Body of pancreas (tissue), 4 donors: ENCODE results near the gene SPSB1. TPM values are rescaled to one million over a fixed set of nuclear protein-coding genes. Genes with fewer than 3 reads are reported as not detected.

ENCODE experiments used
- ATAC-seq: fragments of 150-250 bp; one replicate; pipeline ENCODE4 v1.9.1; 2016
- DNase-seq, 4 donors: peaks; one replicate each; pipeline ENCODE4 v3.0.0-alpha.2; 2019
- H3K27ac ChIP-seq, 4 donors: fragments of 200-600 bp; sonication (generic); 1 replicate in 3 of 4; 2 replicates in 1 of 4; pipeline versions ENCODE4 v1.5.1 to v1.6.1; 2016 to 2019; ENCODE audit warnings: mild to moderate bottlenecking in 1 of 4, mixed read lengths in 1 of 4, moderate library complexity in 1 of 4
- H3K27me3 ChIP-seq, 2 donors: fragments of 200-600 bp; sonication (generic); one replicate each; pipeline ENCODE4 v1.6.0; 2016; ENCODE audit warnings: mild to moderate bottlenecking in 1 of 2
- H3K36me3 ChIP-seq, 2 donors: fragments of 200-600 bp; sonication (generic); replicated peaks in 1 of 2; 2 replicates each; pipeline ENCODE4 v1.5.1; 2016; ENCODE audit warnings: low read depth in 2 of 2; ENCODE audit not compliant: insufficient read depth in 1 of 2
- H3K4me1 ChIP-seq: fragments of 200-600 bp; sonication (generic); one replicate; pipeline ENCODE4 v1.6.0; 2016
- H3K4me3 ChIP-seq, 2 donors: fragments of 200-600 bp; sonication (generic); 1 replicate in 1 of 2; 2 replicates in 1 of 2; pipeline ENCODE4 v1.5.1; 2016 to 2019
- H3K9me3 ChIP-seq, 3 donors: fragments of 200-600 bp; sonication (generic); 1 replicate in 2 of 3; 2 replicates in 1 of 3; pipeline ENCODE4 v1.5.1; 2016
- POLR2A ChIP-seq, 3 donors: fragments of 450-650 bp; IDR thresholded peaks; one replicate each; pipeline ENCODE4 v1.6.1; 2016; ENCODE audit warnings: antibody characterized with exemption in 3 of 3, mild to moderate bottlenecking in 2 of 3
- WGBS, 2 donors: methylation state at CpG; one replicate each; pipeline ENCODE4 v1.1.5; 2017; 5-methylcytosine and 5-hydroxymethylcytosine counted together
- intact Hi-C: fragments of 100-400 bp; cut with DNase I; formaldehyde crosslinking; loops from one replicate; pipeline ENCODE4 v1.15.1; 2023
- total RNA-seq, 2 donors: library from RNA; depleted of rRNA; stranded (reverse); fragments of >200 nt; gene quantifications; one replicate each; pipeline ENCODE4 v1.1.0, GENCODE V29; 2016
- TF ChIP-seq, protein P1 (sequence below), 7 experiments: fragments of 450-650 bp in 4 of 7; fragments of 200-600 bp in 3 of 7; sonication (generic) in 3 of 7; IDR thresholded peaks; one replicate each; pipeline ENCODE4 v1.5.1; 2016 to 2019; ENCODE audit warnings: antibody characterized with exemption in 7 of 7

SPSB1 gene
- total RNA-seq, 2 donors from 2014 or later = 14.5 to 16.5 TPM

DNA sequence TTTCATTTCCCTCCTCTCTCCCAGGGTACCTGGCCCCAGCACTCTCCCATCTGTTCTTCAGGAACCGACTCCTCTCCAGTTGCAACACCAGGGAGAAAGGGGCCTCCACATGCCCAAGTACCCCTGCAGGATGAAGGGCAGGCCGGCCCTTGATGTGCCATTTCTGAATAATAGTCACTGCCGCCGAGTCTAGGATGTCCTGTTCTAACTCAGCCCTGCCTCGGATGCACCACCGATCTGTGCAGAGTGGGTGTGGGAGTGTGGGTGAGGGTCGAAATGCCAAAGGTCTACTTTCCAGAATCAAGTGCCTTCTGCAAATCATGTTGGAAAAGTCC lies 25.4 kb upstream of the SPSB1 start:
- H3K9me3 ChIP-seq = no peaks in the 10 kb centered on the region
- WGBS, 2 donors = 84 to 89% methylated on average over 7 of the region's 7 CpGs
- TF ChIP-seq POLR2A (IDR thresholded peaks at IDR 0.05) = no peak
- TF ChIP-seq, protein P1, sequence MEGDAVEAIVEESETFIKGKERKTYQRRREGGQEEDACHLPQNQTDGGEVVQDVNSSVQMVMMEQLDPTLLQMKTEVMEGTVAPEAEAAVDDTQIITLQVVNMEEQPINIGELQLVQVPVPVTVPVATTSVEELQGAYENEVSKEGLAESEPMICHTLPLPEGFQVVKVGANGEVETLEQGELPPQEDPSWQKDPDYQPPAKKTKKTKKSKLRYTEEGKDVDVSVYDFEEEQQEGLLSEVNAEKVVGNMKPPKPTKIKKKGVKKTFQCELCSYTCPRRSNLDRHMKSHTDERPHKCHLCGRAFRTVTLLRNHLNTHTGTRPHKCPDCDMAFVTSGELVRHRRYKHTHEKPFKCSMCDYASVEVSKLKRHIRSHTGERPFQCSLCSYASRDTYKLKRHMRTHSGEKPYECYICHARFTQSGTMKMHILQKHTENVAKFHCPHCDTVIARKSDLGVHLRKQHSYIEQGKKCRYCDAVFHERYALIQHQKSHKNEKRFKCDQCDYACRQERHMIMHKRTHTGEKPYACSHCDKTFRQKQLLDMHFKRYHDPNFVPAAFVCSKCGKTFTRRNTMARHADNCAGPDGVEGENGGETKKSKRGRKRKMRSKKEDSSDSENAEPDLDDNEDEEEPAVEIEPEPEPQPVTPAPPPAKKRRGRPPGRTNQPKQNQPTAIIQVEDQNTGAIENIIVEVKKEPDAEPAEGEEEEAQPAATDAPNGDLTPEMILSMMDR (IDR thresholded peaks at IDR 0.05) = no peak
- no peak for DNase-seq
- ATAC-seq = no peak
- intact Hi-C loops = no loop called here
- H3K4me3 ChIP-seq = no peak overlapping the region
- H3K36me3 ChIP-seq = peaks cover 0 to 21% of the 10 kb centered on the region in 2 donors
- peaks cover 5% of the 10 kb centered on the region for H3K4me1 ChIP-seq
- no peaks in the 10 kb centered on the region for H3K27me3 ChIP-seq
- no peak overlapping the region for H3K27ac ChIP-seq

DNA sequence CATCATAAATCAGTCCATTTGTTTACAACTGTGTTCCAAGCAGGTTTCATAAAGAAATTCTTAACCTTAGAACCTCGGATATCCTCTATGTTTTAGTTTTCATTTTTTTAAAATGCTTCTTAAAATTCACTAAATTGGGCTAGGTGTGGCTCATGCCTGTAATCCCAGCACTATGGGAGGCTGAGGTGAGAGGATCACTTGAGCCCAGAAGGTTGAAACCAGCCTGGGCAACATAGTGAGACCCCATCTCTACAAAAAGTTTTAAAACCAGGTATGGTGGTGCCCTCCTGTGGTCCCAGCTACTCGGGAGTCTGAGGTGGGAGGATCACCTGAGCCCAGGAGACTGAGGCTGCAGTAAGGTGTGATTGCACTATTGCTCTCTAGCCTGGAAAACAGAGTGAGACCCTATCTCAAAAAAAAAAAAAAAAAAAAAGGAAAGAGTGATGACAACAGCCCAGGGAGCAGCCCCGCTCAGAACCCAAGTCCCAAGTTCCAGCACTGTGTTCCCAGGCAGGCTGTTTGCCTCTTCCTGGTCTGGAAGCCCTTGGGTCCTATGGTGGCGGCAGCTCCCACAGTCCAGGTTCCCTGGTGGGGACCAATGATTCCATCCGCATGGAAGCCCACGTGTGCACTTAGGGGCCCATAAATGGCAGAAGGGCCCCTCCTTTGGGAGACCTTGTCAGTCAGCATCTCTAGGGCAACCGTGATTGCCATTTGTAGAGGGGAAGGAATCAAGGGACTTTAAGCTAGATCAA lies 24.7 kb upstream of the SPSB1 start:
- no peak for TF ChIP-seq POLR2A (IDR thresholded peaks at IDR 0.05)
- TF ChIP-seq, protein P1 (IDR thresholded peaks at IDR 0.05) = no peak
- peaks cover 5% of the 10 kb centered on the region for H3K4me1 ChIP-seq
- H3K36me3 ChIP-seq = peaks cover 0 to 18% of the 10 kb centered on the region in 2 donors
- 87 to 89% methylated on average over 6 to 7 of the region's 7 CpGs for WGBS, 2 donors
- no peak for DNase-seq
- no peak for ATAC-seq
- H3K9me3 ChIP-seq = no peaks in the 10 kb centered on the region
- intact Hi-C loops = no loop called here
- H3K4me3 ChIP-seq = no peak overlapping the region
- H3K27ac ChIP-seq = no peak overlapping the region
- H3K27me3 ChIP-seq = no peaks in the 10 kb centered on the region

DNA sequence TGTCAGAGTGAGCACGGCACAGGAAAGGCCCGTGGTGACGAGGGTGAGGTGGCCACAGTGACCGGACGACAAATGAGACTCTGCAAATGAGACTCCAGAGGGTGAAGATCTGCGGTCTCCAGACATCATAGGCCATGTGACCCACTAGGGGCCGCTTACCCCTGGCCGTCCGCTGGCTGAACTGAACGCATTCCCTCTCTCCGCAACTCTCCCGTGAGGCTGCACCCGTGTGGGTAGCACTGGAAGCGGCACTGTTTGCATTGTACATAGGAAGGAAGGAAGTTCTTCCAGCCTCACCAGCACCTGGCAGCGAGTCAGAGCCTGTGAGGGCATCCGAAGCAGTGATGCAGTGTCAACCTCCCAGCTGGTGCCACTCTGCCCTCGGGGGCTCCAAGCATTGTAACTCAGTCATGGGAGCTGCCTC lies 23.6 kb upstream of the SPSB1 start:
- H3K4me1 ChIP-seq = peaks cover 5% of the 10 kb centered on the region
- no peaks in the 10 kb centered on the region for H3K9me3 ChIP-seq
- H3K27me3 ChIP-seq = no peaks in the 10 kb centered on the region
- WGBS, 2 donors = 72 to 86% methylated on average over 8 to 17 of the region's 17 CpGs
- TF ChIP-seq, protein P1 (IDR thresholded peaks at IDR 0.05) = no peak
- TF ChIP-seq POLR2A (IDR thresholded peaks at IDR 0.05) = no peak
- H3K27ac ChIP-seq = no peak overlapping the region
- ATAC-seq (no peak), DNase-seq (no peak)
- intact Hi-C loops = no loop called here
- peaks cover 0 to 15% of the 10 kb centered on the region in 2 donors for H3K36me3 ChIP-seq
- no peak overlapping the region for H3K4me3 ChIP-seq

DNA sequence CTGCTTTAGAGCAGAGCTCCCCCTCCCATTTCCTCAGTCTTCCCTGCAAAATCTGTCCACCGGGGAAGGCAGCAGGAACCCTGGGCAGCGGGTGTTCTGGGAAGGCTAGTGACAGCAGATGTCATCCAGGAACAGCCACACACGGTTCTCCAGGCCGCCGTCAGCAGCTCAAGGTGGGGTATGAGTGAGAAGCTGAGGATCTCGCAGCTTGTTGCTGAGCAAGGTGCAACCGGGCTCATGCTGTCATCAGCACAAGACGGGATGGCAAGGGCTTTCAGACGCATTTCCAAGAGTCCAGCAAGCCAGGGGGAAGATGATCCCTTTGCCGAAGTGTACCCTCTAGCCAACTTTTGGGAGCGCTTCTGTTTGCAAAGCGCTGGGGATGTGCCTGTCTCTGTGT lies 23.0 kb upstream of the SPSB1 start:
- 86 to 91% methylated on average over 9 to 12 of the region's 12 CpGs for whole genome bisulfite sequencing, 2 donors
- no peak for ATAC-seq
- no peak for DNase-seq
- H3K9me3 ChIP-seq = no peaks in the 10 kb centered on the region
- intact Hi-C loops = no loop called here
- no peak for TF ChIP-seq POLR2A (IDR thresholded peaks at IDR 0.05)
- TF ChIP-seq, protein P1 (IDR thresholded peaks at IDR 0.05) = no peak
- peaks cover 0 to 10% of the 10 kb centered on the region in 2 donors for H3K36me3 ChIP-seq
- no peaks in the 10 kb centered on the region for H3K27me3 ChIP-seq
- peaks cover 5% of the 10 kb centered on the region for H3K4me1 ChIP-seq
- no peak overlapping the region for H3K27ac ChIP-seq
- no peak overlapping the region for H3K4me3 ChIP-seq
